PFSK-1 (cell line): ENCODE data around the gene SLC28A1.

Source experiments
- FOXP2 ChIP-seq: optimal IDR thresholded peaks from 2 replicates; pipeline ENCODE3; 2011; ENCODE audit warnings: borderline replicate concordance, control low read depth, inconsistent platforms; ENCODE audit not compliant: insufficient read depth; ENCODE audit errors: extremely low read length, extremely low read depth
- POLR2AphosphoS5 ChIP-seq: IDR thresholded peaks from 2 replicates; pipeline ENCODE4 v1.6.1; 2012; ENCODE audit warnings: low read depth, mild to moderate bottlenecking, control low read depth, low read length, moderate library complexity
- REST ChIP-seq, 2 experiments: IDR thresholded peaks; 2 replicates each; pipeline versions ENCODE4 v1.6.1 to v1.8.0; 2011 to 2012; ENCODE audit warnings: low read depth in 2 of 2, low read length in 2 of 2, control low read depth in 1 of 2, inconsistent platforms in 1 of 2, mild to moderate bottlenecking in 1 of 2, moderate library complexity in 1 of 2; ENCODE audit not compliant: insufficient read depth in 1 of 2
- SIN3A ChIP-seq: IDR thresholded peaks from 2 replicates; pipeline ENCODE4 v1.6.1; 2012; ENCODE audit warnings: mild to moderate bottlenecking, low read length, moderate library complexity, borderline replicate concordance; ENCODE audit not compliant: insufficient read depth
- TAF1 ChIP-seq: IDR thresholded peaks from 2 replicates; pipeline ENCODE4 v1.6.1; 2012; ENCODE audit warnings: low read length, control low read depth, borderline replicate concordance; ENCODE audit not compliant: insufficient read depth

Gene SLC28A1

GRCh38 chr15:84983294-84983693 lies 98.8 kb downstream of the SLC28A1 start:
- TF ChIP-seq TAF1: no peak
- TF ChIP-seq REST (IDR thresholded peaks at IDR 0.05; ENCODE audit: insufficient read depth in 1 of 2, low read depth in 2 of 2, low read length in 2 of 2): no peak
- no peak for TF ChIP-seq POLR2AphosphoS5
- TF ChIP-seq FOXP2: no peak
- no peak for TF ChIP-seq SIN3A

GRCh38 chr15:84983711-84984110 lies 99.2 kb downstream of the SLC28A1 start:
- TF ChIP-seq TAF1: no peak
- TF ChIP-seq REST (IDR thresholded peaks at IDR 0.05; ENCODE audit: insufficient read depth in 1 of 2, low read depth in 2 of 2, low read length in 2 of 2): no peak
- no peak for TF ChIP-seq POLR2AphosphoS5
- no peak for TF ChIP-seq FOXP2
- TF ChIP-seq SIN3A: no peak

- no peak for TF ChIP-seq REST (IDR thresholded peaks at IDR 0.05; ENCODE audit: insufficient read depth in 1 of 2, low read depth in 2 of 2, low read length in 2 of 2)
- no peak for TF ChIP-seq FOXP2
- no peak for TF ChIP-seq POLR2AphosphoS5
- no peak for TF ChIP-seq SIN3A
- TF ChIP-seq TAF1: no peak
Measured at GRCh38 chr15:84985158-84985557, 100.7 kb downstream of the SLC28A1 start.

- no peak for TF ChIP-seq POLR2AphosphoS5
- no peak for TF ChIP-seq SIN3A
- TF ChIP-seq TAF1: no peak
- no peak for TF ChIP-seq REST (IDR thresholded peaks at IDR 0.05; ENCODE audit: insufficient read depth in 1 of 2, low read depth in 2 of 2, low read length in 2 of 2)
- TF ChIP-seq FOXP2: no peak
Measured at GRCh38 chr15:84987949-84988624, 103.6 kb downstream of the SLC28A1 start.
